Activated CD4-positive, alpha-beta T cell treated with anti-CD3 and anti-CD28 coated beads, Interleukin-2, amount 10 ng/mL, durations not matched to agents 7 days and 5 days (primary cell): ENCODE data around the gene CSTA. TPM values are rescaled to one million over a fixed set of nuclear protein-coding genes. Genes with fewer than 3 reads are reported as not detected.
"Not testable (repeated sequence)": the region's sequence is repeated elsewhere in the genome, so short reads cannot be mapped to it uniquely, and the experiment has no call there.

Source experiments
- CTCF ChIA-PET: fragments of 350-600 bp; sonication (Branson Sonifier 250); formaldehyde crosslinking; loops from one replicate; lab custom pipeline; 2021; ENCODE audit warnings: antibody characterized with exemption; lab: Charles Lee
- POLR2A ChIA-PET: fragments of 350-600 bp; sonication (Branson Sonifier 250); formaldehyde crosslinking; loops from one replicate; lab custom pipeline; 2021; ENCODE audit warnings: antibody characterized with exemption; lab: Charles Lee
- DNase-seq: peaks from one replicate; pipeline ENCODE4 v3.0.0-alpha.2; 2020
- H3K27ac Mint-ChIP-seq: one replicate; pipeline ENCODE4 v1.8.0; 2021; ENCODE audit warnings: mild to moderate bottlenecking, moderate library complexity, mixed read lengths
- H3K27me3 Mint-ChIP-seq: one replicate; pipeline ENCODE4 v1.8.0; 2021; ENCODE audit warnings: mixed read lengths
- H3K36me3 Mint-ChIP-seq: one replicate; pipeline ENCODE4 v1.8.0; 2021; ENCODE audit warnings: low read depth, mixed read lengths
- H3K4me1 Mint-ChIP-seq: one replicate; pipeline ENCODE4 v1.8.0; 2021; ENCODE audit warnings: mixed read lengths
- H3K4me3 Mint-ChIP-seq: one replicate; pipeline ENCODE4 v1.8.0; 2021; ENCODE audit warnings: mild to moderate bottlenecking, moderate library complexity, mixed read lengths
- H3K9me3 Mint-ChIP-seq: one replicate; pipeline ENCODE4 v1.8.0; 2021; ENCODE audit warnings: mixed read lengths
- total RNA-seq, 2 experiments: library from RNA; stranded (reverse); gene quantifications; one replicate each; pipeline ENCODE4 v1.2.3, GENCODE V29; 2021

The CSTA gene
- total RNA-seq, 2 experiments from 2014 or later: not detected

DNA sequence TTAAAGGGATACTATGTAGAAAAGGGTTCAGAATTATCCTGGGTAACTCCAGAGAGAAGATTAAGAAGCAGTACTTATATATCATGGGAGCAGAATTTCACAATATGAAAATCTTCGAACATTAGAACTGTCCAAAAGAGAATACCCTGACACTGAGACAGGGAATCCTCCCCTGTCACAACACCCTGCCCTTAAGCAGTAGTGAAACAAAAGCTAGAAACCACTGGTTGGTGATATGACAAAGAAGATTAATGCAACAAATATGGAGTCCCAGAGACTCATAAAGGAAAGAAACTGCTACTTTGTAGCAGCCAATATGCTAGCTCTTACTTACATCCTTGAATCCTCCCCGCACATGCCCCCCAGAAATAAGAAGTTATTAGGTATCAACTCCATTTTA lies 39.4 kb downstream of the CSTA start:
- Mint-ChIP-seq H3K27me3 (no peaks in the 10 kb centered on the region), H3K4me1 (peaks cover 22% of the 10 kb centered on the region), H3K4me3 (no peak overlapping the region), H3K9me3 (no peaks in the 10 kb centered on the region), H3K36me3 (peaks cover 44% of the 10 kb centered on the region), H3K27ac (no peak overlapping the region)
- CTCF ChIA-PET: interaction anchor here (0.7 to 2.0 kb wide), 3 partner anchors 20 to 263 kb away, joined by 3 to 5 read pairs (median 4); partner anchors contain the start of gene FAM162A
- POLR2A ChIA-PET: no interaction called here
- no peak for DNase-seq

- DNase-seq: no peak
- ChIA-PET CTCF (interaction anchor here (0.9 to 2.0 kb wide), 3 partner anchors 12 to 264 kb away, joined by 4 to 5 read pairs (median 4); no protein-coding TSS in a partner anchor), POLR2A (interaction anchor here (0.6 kb wide), 1 partner anchor 264 kb away, joined by 3 read pairs; no protein-coding TSS in a partner anchor)
- no peaks in the 10 kb centered on the region for H3K27me3 Mint-ChIP-seq
- no peak overlapping the region for H3K4me3 Mint-ChIP-seq
- no peak overlapping the region for H3K27ac Mint-ChIP-seq
- H3K9me3 Mint-ChIP-seq: no peaks in the 10 kb centered on the region
- peaks cover 43% of the 10 kb centered on the region for H3K36me3 Mint-ChIP-seq
- H3K4me1 Mint-ChIP-seq: peaks cover 22% of the 10 kb centered on the region
These were observed 40.0 kb downstream of the CSTA start for GRCh38 chr3:122365073-122365472.

GRCh38 chr3:122365582-122366378 lies 40.7 kb downstream of the CSTA start:
- peaks cover 22% of the 10 kb centered on the region for H3K4me1 Mint-ChIP-seq
- not testable (repeated sequence) for H3K27me3 Mint-ChIP-seq, DNase-seq

DNA sequence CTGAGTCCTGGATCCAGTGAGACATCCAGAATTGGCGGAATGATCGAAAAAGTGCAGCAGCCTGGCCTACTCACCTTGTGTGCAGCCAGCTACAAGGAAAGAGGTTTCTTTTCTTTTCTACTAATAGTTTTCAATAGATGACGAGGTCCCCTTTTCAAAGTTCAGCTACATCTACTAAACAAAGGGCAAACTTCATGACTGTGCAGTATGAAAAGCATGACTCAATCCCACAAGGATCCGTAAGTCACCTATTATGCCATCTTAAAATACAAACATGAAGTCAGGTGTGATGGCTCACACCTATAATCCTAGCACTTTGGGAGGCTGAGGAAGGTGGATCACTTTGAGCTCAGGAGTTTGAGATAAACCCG lies 41.3 kb downstream of the CSTA start:
- no peak for DNase-seq
- Mint-ChIP-seq H3K27ac (no peak overlapping the region), H3K27me3 (no peaks in the 10 kb centered on the region), H3K4me3 (no peak overlapping the region), H3K4me1 (peaks cover 22% of the 10 kb centered on the region), H3K9me3 (no peaks in the 10 kb centered on the region), H3K36me3 (peaks cover 44% of the 10 kb centered on the region)
- POLR2A ChIA-PET: no interaction called here
- CTCF ChIA-PET: interaction anchor here (0.9 to 2.0 kb wide), 4 partner anchors 16 to 34 kb away, joined by 3 to 5 read pairs (median 3); partner anchors contain the start of genes FAM162A and MIX23

More at GRCh38 chr3:122365582-122366378, 40.7 kb downstream of the CSTA start:
- H3K9me3 Mint-ChIP-seq, H3K4me3 Mint-ChIP-seq, H3K27ac Mint-ChIP-seq: not testable (repeated sequence)
- ChIA-PET CTCF (interaction anchor here (0.9 to 2.0 kb wide), 5 partner anchors 11 to 34 kb away, joined by 3 to 5 read pairs (median 3); partner anchors contain the start of genes FAM162A and MIX23), POLR2A (interaction anchor here (0.6 kb wide), 1 partner anchor 264 kb away, joined by 3 read pairs; no protein-coding TSS in a partner anchor)
- peaks cover 40% of the 10 kb centered on the region for H3K36me3 Mint-ChIP-seq

GRCh38 chr3:122374034-122374433 lies 49.0 kb downstream of the CSTA start:
- ChIA-PET CTCF (interaction anchor here (0.6 kb wide), 1 partner anchor 17 kb away, joined by 3 read pairs; no protein-coding TSS in a partner anchor), POLR2A (no interaction called here)
- H3K4me1 Mint-ChIP-seq: peaks cover 11% of the 10 kb centered on the region
- no peak for DNase-seq
- H3K4me3 Mint-ChIP-seq: no peak overlapping the region
- no peak overlapping the region for H3K27ac Mint-ChIP-seq
- peaks cover 22% of the 10 kb centered on the region for H3K36me3 Mint-ChIP-seq
- peaks cover 2% of the 10 kb centered on the region for H3K9me3 Mint-ChIP-seq
- no peaks in the 10 kb centered on the region for H3K27me3 Mint-ChIP-seq

- CTCF ChIA-PET: no interaction called here
- DNase-seq: no peak
- no peak overlapping the region for H3K4me3 Mint-ChIP-seq
These were observed 52.9 kb downstream of the CSTA start for GRCh38 chr3:122377975-122378374.

GRCh38 chr3:122382888-122383666 lies 58.0 kb downstream of the CSTA start, which contains the start of gene MIX23:
MIX23 (minus strand) TSS chr3:122383231; CDS start chr3:122383224, 7 bp downstream.
- H3K4me1 Mint-ChIP-seq: peaks cover 66% of the 10 kb centered on the region
- H3K4me3 Mint-ChIP-seq: peak within 1 kb of the TSS; percentile 93
- H3K27me3 Mint-ChIP-seq: no peaks in the 10 kb centered on the region
- H3K27ac Mint-ChIP-seq: peak within 1 kb of the TSS; percentile 93
- DNase-seq: peak; percentile 88
- peaks cover 8% of the 10 kb centered on the region for H3K36me3 Mint-ChIP-seq
- no peaks in the 10 kb centered on the region for H3K9me3 Mint-ChIP-seq
- ChIA-PET CTCF (interaction anchor here (0.6 to 1.4 kb wide), 8 partner anchors 11 to 329 kb away, joined by 3 to 4 read pairs (median 3); partner anchors contain the start of gene WDR5B), POLR2A (no interaction called here)

More at GRCh38 chr3:122377975-122378374, 52.9 kb downstream of the CSTA start:
- Mint-ChIP-seq H3K27me3 (no peaks in the 10 kb centered on the region), H3K36me3 (peaks cover 16% of the 10 kb centered on the region), H3K4me1 (peaks cover 39% of the 10 kb centered on the region), H3K27ac (no peak overlapping the region), H3K9me3 (peaks cover 2% of the 10 kb centered on the region)
- POLR2A ChIA-PET: no interaction called here

- POLR2A ChIA-PET: interaction anchor here (1.4 kb wide), 1 partner anchor 32 kb away, joined by 4 read pairs; the partner anchor contains the start of gene WDR5B
- Mint-ChIP-seq H3K4me3 (peak within 1 kb of the TSS; percentile 93), H3K27ac (peak within 1 kb of the TSS; percentile 93), H3K36me3 (peaks cover 9% of the 10 kb centered on the region), H3K9me3 (no peaks in the 10 kb centered on the region), H3K27me3 (no peaks in the 10 kb centered on the region), H3K4me1 (peaks cover 69% of the 10 kb centered on the region)
- CTCF ChIA-PET: interaction anchor here (0.6 to 2.8 kb wide), 21 partner anchors 9 to 837 kb away, joined by 3 to 15 read pairs (median 4); partner anchors contain the start of genes KPNA1 and WDR5B
- DNase-seq: peak; percentile 95
These were observed 59.0 kb downstream of the CSTA start, which contains the start of gene FAM162A for GRCh38 chr3:122383771-122384697. FAM162A (plus strand) TSS chr3:122384182; CDS start chr3:122384266, 84 bp downstream.

- H3K27me3 Mint-ChIP-seq: no peaks in the 10 kb centered on the region
- peaks cover 9% of the 10 kb centered on the region for H3K36me3 Mint-ChIP-seq
- no peaks in the 10 kb centered on the region for H3K9me3 Mint-ChIP-seq
- ChIA-PET POLR2A (no interaction called here), CTCF (no interaction called here)
- no peak for DNase-seq
- H3K4me3 Mint-ChIP-seq: no peak overlapping the region
- no peak overlapping the region for H3K27ac Mint-ChIP-seq
- peaks cover 41% of the 10 kb centered on the region for H3K4me1 Mint-ChIP-seq
These were observed 62.7 kb downstream of the CSTA start for GRCh38 chr3:122387709-122388108.

- no peak for DNase-seq
- Mint-ChIP-seq H3K27ac (no peak overlapping the region), H3K4me3 (no peak overlapping the region), H3K9me3 (no peaks in the 10 kb centered on the region), H3K36me3 (peaks cover 14% of the 10 kb centered on the region), H3K4me1 (peaks cover 48% of the 10 kb centered on the region), H3K27me3 (no peaks in the 10 kb centered on the region)
- ChIA-PET POLR2A (interaction anchor here (0.6 kb wide), 1 partner anchor 296 kb away, joined by 4 read pairs; no protein-coding TSS in a partner anchor), CTCF (interaction anchor here (0.6 to 1.1 kb wide), 2 partner anchors 139 to 449 kb away, joined by 3 read pairs; no protein-coding TSS in a partner anchor)
These were observed 64.1 kb downstream of the CSTA start for GRCh38 chr3:122389197-122389596.

DNA sequence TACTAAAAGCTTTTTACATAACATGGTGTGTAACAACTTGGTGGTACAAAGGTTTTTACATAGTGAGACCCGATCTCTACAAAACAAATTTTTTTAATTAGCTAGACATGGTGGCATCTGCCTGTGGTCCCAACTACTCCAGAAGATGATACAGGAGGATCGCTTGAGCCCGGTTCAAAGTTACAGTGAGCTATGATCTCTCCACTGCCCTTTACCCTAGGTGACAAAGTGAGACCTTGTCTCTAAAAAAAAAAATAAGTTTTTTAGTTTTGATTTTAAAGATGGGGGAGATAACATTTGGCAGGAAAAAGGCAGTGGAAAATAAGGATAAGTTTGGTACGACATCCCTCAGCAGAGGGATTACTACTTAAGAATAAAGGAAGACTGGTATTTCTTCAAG lies 64.8 kb downstream of the CSTA start:
- H3K9me3 Mint-ChIP-seq: no peaks in the 10 kb centered on the region
- POLR2A ChIA-PET: interaction anchor here (0.6 kb wide), 1 partner anchor 297 kb away, joined by 4 read pairs; no protein-coding TSS in a partner anchor
- CTCF ChIA-PET: interaction anchor here (0.7 to 1.1 kb wide), 2 partner anchors 138 to 289 kb away, joined by 3 read pairs; no protein-coding TSS in a partner anchor
- peaks cover 48% of the 10 kb centered on the region for H3K4me1 Mint-ChIP-seq
- H3K27ac Mint-ChIP-seq: no peak overlapping the region
- peaks cover 16% of the 10 kb centered on the region for H3K36me3 Mint-ChIP-seq
- no peak for DNase-seq
- H3K4me3 Mint-ChIP-seq: no peak overlapping the region
- no peaks in the 10 kb centered on the region for H3K27me3 Mint-ChIP-seq
